GM19023 (cell line): Measurements from ENCODE around the gene GPS2.
A peak's percentile ranks its signal among the peaks of the same experiment; 100 is the strongest.
"Not testable (repeated sequence)": the region's sequence is repeated elsewhere in the genome, so short reads cannot be mapped to it uniquely, and the experiment has no call there.

Source experiments
- ATAC-seq: cut with Tn5 transposase; IDR thresholded peaks from one replicate; pipeline ENCODE4 v1.9.1; 2021; ENCODE audit warnings: mild to moderate bottlenecking, moderate library complexity; ENCODE audit not compliant: unreplicated experiment

Gene GPS2

DNA sequence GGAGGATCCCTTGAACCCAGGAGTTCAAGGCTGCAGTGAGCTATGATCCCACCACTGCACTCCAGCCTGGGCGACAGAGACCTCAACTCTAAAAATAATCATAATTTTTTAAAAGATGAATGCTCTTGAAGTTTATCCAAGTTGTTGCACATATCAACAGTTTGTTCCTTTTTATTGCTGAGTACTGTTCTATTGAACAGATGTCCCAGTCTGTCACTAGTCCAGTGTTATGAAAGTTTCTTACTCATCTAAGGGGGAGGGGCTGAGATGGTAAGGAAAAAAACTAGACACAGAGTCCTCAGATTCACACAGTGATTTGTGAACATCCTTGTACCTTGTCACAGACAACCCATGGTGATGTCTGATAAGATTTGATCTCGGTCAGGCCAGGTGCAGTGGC is 25.0 kb upstream of the GPS2 start:
- no peak for ATAC-seq

DNA sequence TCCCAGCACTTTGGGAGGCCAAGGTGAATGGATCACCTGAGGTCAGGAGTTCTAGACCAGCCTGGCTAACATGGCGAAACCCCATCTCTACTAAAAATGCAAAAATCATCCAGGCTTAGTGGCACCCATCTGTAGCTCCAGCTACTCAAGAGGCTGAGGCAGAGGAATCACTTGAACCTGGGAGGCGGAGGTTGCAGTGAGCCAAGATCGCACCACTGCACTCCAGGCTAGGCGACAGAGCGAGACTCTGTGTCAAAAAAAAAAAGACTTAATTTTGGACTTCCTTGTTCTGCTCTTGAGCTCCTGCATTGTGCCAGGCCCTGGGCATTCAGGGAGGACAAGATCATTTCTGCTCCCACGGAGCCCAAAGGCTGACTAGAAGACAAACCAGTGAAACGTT is 22.4 kb upstream of the GPS2 start:
- not testable (repeated sequence) for ATAC-seq

DNA sequence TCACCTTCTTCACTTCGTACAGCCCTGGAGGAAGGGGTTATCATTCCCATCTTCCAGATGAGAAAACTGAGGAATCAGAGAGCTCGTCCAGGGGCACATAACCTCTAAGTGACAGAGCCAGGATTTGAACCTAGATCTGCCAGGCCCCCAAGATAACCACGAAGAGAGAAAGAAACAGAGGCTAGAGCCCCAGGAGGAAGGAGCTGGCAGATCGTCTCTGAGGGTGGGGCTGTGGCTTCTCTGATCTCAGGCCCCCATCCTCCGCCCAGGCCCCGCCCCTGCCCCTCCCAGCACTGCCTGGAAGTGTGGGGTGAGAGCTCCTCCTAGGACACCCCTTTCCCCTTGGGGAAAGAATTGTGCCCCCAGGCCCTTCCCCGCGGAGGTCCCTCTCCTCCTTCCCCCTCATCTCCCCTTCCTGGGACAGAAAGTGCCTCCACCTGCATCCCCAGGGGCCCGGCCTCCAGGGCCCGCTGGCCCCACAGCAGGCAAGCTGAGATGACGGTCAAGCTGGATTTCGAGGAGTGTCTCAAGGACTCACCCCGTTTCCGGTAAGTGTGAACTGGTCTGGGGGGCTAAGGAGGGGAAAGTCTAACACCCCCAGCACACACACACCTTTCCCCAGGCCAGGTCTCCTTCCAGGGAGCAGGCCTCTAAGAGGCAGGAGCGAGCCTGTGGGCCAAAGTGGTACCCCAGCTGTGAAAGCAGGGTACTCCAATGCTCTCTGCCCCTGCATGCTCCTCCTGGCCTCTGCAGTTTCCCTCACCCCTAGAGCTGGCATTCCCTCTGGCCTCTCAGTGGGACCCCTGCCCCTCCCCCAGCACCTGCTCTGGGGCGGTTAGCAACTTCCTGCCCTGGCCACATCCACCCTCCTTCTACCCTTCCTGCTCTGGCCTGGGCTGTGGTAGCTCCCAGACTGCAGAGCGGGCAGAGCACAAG is 21.3 kb upstream of the GPS2 start, which contains the start of gene ACAP1:
TSS of gene ACAP1 (plus strand) at position 290 of the 936 bp plus-strand sequence. CDS start at position 496, 206 bp downstream.
- peak; percentile 72 for ATAC-seq

DNA sequence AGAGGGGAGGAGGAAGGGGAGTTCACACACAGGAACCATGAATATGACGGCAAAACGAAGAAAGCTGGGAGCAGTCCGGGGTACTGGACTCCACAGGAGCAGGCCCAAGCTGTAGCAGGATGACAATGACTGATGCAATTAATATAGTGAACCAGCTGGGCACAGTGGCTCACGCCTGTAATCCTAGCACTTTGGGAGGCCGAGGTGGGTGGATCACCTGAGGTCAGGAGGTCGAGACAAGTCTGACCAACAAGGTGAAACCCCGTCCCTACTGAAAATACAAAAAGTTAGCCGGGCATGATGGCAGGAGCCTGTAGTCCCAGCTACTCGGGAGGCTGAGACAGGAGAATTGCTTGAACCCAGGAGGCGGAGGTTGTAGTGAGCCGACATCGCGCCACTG is 20.6 kb upstream of the GPS2 start:
- not testable (repeated sequence) for ATAC-seq

DNA sequence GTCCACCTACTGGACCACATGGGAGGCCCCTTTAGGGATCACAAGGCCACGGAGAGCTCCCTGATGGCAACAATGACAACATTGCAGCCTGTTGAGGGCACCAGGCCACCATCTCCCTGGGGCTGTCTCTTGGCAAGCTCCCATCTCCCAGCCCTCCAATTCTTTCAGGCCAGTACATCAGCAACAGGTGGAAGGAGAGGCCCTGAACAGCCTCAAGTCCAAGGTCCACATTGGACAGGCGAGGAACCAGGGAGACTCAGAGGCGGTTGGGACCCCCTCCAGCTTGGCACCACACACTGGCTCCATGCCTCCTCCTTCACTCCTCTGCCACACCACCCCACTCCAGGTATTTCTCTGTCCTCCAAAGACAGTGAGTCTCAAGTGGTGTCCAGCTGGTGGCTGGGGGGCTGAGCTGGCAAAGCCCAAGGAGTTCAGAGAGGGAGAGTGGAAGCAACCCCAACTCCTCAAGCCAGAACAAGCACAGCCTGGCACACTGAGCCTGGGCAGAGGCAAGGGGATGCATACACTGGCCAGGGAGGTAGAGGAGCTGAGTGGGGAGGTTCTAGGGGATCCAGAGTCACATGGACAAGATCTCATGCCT is 19.9 kb upstream of the GPS2 start:
- no peak for ATAC-seq

DNA sequence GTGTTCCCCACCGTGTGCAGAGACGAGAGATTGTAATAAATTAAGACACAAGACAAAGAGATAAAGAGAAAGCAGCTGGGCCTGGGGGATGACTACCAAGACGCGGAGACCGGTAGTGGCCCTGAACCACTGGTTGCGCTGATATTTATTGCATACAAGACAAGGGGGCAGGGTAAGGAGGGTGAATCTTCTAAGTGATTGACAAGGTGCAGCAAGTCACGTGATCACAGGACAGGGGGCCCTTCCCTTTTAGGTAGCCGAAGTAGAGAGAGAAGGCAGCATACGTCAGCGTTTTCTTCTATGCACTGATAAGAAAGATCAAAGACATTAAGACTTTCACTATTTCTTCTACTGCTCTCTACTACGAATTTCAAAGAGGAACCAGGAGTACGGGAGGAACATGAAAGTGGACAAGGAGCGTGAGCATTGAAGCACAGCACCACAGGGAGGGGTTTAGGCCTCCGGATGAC is 17.5 kb upstream of the GPS2 start:
- not testable (repeated sequence) for ATAC-seq

DNA sequence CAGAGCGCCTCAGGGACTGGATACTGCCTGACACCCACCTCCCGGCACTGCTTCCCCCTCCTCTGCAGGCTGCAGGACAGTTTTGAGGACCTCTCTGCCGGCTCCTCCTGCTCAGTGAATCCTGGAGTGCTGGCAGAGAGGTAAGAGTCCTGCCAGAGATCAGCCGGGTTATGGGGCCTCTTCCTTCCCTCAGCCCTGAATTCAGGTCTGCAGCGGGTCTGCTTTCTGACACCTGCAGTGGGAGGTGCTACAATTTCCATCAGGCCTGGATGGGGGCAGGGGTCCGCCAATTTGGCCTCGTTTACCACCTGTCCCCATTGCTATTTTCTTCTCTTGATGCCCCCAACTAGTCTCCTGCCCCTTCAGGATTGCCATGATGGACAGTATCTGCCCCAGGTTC is 17.0 kb upstream of the GPS2 start:
- no peak for ATAC-seq

DNA sequence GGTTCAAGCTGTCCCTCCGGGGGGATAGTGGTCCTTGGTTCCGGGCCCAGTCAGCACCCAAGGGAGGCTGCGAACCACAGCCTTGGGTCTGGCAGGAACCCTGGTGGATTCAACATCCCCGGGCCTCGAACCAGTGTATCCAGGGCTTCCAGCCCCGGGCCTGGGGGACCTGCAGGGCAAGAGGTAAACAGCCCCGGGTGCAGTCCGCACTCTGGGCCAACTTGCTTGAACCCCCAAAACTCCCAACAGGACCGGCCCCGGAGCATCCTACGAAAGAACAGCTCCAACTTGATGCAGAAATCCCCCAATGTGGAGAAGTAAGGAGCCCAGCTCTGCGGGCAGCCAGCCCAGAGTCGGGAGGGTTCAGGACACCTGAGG is 15.5 kb upstream of the GPS2 start:
- ATAC-seq: no peak

DNA sequence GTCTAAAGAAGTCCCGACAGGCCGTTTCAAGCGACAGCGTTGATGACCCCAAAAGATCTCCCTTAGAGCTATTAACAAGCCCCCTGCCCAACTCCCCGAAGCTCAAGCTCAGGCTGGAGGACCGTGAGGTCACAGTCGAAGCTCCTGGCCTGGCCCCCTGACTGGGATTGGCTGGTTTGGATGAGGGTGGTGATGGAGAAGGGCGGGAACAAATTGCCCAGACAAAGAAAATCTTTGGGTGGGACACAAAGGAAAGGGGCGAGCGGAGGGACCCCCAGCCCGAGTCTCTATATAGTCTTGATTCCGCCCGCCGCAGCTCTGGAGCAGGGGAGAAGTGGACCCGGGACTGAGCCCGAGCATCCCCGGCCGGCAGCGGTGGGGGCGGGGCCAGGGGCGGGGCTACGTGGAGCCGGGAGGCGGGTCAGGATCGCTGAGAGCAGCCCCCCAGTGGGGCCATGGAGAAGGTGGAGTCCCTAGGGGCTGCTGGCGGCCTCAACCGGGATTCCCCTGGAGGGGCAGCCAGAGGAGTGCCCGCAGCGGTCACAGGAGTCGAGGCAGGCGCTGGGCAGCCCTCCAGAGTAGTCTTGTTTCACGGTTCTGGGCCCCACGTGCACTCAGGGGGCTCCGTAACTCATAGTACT is 15.0 kb upstream of the GPS2 start:
- peak; percentile 52 for ATAC-seq

DNA sequence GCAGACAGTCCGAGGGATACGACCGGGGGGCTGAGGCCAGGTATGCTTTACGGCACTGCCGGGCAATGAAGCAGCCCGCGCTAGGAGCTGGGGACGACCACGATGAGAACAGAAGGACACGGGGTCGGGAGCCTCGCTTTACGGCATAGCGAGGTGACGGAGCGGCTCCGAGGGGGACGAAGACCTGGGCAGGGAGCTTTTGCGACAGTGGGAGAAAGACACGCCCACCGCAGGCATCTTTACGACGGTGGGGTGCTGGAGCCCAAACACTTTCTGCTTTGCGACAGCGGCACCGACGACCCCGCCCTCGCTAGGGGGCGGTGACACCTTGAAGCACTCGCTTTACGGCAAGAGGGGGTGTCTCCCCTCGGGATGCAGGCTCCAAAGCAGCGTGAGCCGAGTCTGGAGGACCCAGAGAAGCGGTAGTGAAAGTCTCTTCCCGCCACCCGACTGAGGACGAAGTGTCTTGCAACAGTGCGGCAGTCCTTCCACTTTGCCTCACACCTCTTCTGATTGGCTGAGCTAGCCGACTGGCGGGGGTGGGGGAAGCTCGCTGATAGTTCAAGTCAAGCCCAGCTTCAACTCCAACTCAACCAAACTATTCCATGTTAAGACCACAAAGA is 14.3 kb upstream of the GPS2 start:
- peak; percentile 51 for ATAC-seq

DNA sequence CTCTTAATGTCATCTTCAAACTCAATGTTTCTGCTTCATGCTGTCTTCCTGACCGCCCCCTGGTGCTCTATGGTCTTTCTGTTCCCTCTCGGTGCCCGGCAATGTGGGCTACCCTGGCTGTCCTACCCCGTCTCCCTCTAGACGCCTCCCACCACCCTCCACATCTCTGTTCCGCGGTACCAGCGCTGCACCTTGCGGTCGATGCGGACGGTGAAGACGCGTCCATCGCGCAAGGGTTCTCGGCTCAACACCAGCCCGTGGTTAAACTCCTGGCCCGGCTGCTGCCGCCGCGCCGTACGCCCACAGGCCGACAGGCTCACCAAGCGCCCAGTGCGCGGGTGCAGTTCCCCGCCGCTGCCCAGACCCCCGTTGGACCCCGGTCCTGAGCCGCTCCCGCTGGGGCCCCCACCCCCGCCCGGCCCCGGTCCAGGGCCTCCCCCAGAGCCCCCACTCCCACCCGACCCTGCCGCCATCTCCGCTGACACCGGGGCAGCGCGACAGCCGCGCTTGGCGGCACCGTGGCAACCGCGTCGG is 13.7 kb upstream of the GPS2 start, which contains the start of gene NEURL4:
TSS of gene NEURL4 (minus strand) at position 496 of the 534 bp plus-strand sequence. CDS start at position 473, 23 bp downstream.
- ATAC-seq: peak; percentile 5

DNA sequence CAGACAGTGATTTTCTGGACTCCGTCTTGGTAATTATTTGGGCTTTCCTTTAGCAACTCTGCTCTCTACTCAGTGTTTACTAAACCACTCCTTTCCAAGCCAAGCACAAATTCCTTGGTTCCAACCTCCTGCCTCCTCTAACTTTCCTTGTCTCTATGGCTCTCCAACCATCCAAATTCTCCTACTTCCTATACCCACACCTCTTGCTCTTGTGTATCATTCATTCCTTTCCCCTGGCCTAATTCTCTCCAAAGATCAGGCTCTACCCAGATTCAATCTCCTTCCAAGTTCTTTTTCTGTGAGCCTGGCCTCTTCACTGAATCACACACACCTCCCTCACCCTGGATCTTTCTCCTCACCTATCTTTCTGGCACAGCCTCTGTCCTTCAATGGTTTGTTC is 12.8 kb upstream of the GPS2 start:
- no peak for ATAC-seq

DNA sequence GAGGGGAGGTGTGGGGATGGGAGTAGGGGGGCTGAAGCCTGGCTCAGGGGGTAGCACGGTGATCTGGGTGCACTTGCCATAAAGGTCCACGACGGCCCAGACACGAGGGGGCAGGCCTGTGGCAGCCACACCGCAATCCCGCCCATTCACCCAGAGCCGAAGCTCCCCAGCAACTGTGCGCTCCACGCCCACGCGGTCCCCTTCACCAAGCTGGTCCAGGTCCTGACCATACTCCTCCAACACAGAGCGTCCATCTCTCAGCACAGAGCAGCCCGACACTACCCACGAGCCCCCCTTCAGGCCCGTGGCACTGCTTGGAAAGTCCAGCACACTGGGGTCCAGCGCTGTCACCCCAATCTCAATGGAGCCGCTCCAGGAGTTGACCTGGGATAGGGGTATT is 12.3 kb upstream of the GPS2 start:
- no peak for ATAC-seq

DNA sequence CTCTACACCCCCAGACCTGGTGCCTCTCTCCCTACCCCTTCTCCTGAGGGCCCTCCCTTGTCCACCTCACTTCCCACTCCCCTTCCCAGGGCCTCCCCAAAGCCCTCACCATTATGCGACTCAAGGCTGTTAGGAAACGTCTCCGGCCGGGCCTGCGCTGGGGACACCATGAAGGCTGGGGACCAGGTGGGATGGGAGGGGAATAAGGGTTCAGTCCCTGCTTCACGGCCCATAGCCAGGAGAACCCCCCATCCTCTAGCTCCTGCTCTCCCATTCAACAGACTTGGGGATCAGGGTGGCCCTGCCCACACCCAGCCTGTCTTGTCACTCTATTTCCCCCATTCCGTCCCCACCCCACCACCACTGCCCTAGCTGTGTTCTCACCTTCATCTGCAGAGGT is 11.9 kb upstream of the GPS2 start:
- no peak for ATAC-seq

DNA sequence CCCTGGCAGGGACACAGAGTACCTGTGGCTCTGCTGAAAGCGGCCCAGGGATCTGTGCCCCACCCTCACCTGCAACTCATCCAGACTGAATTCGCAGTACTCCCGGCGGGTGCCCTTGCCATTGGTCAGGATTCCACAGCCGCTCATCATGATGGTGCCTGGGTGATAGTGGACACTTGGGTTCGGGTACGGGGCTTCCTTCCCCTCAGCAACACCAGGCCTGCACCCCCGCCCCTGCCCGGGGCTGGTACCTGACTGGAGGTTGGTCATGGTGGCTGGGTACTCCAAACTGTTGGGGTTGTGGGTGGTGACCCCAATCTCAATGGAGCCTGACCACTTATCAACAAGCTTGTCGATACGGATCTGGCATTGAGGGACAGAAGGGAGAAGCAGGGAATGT is 11.0 kb upstream of the GPS2 start:
- no peak for ATAC-seq

DNA sequence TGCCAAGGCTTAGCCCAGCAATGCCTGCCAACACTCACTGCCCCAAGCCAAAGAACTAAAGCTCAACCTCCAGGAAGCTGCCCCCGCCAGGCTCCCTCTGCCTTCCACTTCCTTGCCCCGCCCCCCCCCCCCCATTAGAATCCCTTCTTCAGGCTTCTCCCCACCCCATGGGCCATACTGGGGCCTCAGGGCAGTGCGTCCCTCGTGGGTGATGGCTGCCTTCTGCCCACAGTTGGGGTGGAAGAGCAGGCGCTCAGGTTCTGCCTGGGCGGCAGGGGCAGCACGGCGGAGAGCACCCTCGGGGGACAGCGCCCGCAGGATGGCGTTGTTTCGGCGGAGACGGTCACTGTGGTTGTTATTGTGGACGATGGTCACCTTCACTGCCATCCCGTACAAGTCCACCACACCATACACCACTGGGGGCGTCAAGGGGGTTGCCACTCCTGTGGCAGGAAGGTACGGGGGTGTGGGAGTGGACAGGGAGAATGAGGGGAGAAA is 9.9 kb upstream of the GPS2 start:
- ATAC-seq: no peak

DNA sequence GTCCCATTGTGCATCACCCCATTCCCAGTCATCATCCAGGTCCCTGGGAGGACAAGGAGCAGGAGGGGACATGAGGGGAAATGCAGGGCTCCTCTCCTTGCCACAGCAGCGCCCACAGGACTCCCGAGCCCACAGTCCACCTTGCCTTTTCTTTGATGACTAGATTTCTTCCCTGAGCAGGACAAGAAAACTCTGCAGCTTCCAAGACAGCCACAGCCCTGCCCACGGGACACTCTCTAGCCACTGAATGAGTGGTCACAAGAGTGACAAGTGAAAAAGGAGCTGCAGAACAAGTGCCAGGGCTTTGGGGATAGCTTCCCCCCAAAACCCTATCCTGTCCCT is 9.2 kb upstream of the GPS2 start:
- no peak for ATAC-seq

DNA sequence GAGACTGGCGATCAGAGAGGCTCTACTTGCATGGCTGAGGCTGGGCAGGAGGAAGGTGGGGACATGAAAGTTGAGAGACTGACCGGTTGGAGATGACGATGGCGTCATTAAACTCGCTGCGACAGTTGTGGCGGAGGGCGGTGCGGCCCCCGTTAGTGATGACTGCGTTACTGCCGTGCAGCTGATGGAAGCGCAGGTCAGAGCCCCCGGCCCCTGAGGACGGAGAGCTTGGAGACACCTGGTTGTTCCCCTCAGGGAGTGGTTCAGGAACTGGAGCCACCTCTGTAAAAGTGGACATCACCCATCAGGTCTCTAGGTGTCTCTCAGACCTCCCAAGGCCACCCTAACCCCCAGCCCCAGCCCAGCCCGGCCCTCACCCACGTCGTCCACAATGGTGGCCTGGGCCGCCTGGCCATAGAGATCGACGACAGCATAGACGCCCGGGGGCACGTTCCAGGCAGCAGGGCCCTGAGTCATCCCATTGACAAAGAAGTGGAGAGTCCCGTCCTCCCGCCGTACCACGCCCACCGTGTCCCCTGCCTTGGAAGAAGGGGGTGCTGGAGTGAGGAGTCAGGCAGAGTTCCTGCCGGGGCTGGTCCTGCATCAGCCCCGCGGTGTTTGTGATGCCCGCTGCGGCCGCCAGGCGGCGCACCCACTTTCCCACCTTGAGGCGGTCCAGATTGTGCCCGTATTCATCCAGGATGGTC is 8.7 kb upstream of the GPS2 start:
- no peak for ATAC-seq

DNA sequence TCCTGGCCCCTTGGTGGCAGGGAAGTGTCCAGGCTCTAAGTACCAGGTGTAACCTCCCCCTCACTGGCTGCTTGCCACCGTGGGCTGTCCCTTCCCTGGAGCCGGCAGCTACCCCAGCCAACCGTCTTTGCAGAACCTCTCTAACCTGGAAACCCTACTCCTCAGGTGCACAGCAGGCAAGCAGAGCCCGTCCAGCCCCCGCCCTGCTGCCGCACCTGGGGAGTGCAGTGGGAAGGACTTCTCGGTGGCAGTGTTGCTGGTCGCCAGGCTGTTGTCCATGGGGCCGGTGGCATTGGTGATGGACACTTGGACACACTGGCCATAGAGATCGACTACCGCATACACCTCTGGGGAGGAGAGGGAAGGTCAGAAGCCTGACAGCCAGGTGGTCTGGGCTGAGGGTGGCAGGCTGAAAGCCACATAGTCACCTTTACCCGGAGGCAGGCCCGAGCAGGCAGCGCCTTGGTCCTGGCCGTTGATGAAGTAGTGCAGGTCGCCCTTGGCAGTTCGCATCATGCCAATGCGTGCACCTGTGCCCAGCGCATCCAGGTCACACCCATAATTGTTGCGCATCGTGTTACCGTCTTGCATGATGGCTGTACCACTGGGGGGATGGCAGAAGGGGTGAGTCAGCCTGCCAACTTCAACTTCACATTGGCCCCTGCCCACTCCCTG is 7.5 kb upstream of the GPS2 start:
- ATAC-seq: no peak

DNA sequence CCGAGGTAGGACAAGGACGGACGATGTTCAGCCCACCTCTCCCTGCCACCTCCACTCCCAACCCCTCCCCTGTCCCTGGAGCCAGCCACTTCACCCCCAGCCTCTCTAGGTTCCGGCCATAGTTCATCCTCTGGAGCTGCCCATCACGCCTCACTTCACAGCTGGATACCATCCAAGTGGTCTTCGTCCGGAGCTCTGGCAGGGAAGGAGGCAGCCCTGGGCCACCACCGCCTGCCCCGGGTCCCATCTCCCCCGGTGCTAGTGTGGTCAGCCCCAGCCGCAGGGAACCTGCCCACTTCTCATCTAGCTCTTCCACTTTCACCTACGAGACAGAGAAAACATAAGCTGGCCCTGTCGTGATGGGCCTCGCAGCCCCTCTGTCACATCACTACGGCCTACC is 6.3 kb upstream of the GPS2 start:
- no peak for ATAC-seq
